ENCODE results near the gene TMEM50A.
"Not testable (repeated sequence)": the region's sequence is repeated elsewhere in the genome, so short reads cannot be mapped to it uniquely, and the experiment has no call there.

DNA sequence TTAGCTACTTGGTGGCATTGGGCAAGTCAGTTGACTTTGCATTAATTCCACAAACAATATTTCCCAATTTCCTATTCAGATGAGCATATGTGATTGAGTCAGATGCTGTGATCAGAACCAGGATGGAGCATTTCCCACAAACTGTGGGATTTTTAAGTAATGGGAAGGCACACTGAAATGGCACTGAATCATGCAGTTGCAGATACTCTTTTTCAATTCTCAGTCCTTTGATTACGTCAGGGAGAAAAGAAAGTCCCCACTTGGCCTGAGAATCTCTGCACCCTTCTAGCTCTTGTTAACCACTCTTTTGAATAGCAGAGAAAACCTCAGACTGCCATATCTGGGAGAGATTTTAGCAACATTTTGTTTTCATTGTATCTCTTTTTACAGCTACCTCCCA lies 29.0 kb upstream of the TMEM50A start:
- TF ChIP-seq, protein P1, sequence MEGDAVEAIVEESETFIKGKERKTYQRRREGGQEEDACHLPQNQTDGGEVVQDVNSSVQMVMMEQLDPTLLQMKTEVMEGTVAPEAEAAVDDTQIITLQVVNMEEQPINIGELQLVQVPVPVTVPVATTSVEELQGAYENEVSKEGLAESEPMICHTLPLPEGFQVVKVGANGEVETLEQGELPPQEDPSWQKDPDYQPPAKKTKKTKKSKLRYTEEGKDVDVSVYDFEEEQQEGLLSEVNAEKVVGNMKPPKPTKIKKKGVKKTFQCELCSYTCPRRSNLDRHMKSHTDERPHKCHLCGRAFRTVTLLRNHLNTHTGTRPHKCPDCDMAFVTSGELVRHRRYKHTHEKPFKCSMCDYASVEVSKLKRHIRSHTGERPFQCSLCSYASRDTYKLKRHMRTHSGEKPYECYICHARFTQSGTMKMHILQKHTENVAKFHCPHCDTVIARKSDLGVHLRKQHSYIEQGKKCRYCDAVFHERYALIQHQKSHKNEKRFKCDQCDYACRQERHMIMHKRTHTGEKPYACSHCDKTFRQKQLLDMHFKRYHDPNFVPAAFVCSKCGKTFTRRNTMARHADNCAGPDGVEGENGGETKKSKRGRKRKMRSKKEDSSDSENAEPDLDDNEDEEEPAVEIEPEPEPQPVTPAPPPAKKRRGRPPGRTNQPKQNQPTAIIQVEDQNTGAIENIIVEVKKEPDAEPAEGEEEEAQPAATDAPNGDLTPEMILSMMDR (IDR thresholded peaks at IDR 0.05) = not testable (repeated sequence)
- not testable (repeated sequence) for TF ChIP-seq POLR2A (IDR thresholded peaks at IDR 0.05)
